HG03442 (cell line): ENCODE measurements around the gene POFUT2.
"Not testable (repeated sequence)": the region's sequence is repeated elsewhere in the genome, so short reads cannot be mapped to it uniquely, and the experiment has no call there.

Source experiments
- ATAC-seq: cut with Tn5 transposase; IDR thresholded peaks from one replicate; pipeline ENCODE4 v1.9.1; 2021; ENCODE audit warnings: mild to moderate bottlenecking, moderate library complexity; ENCODE audit not compliant: unreplicated experiment

Gene POFUT2

DNA sequence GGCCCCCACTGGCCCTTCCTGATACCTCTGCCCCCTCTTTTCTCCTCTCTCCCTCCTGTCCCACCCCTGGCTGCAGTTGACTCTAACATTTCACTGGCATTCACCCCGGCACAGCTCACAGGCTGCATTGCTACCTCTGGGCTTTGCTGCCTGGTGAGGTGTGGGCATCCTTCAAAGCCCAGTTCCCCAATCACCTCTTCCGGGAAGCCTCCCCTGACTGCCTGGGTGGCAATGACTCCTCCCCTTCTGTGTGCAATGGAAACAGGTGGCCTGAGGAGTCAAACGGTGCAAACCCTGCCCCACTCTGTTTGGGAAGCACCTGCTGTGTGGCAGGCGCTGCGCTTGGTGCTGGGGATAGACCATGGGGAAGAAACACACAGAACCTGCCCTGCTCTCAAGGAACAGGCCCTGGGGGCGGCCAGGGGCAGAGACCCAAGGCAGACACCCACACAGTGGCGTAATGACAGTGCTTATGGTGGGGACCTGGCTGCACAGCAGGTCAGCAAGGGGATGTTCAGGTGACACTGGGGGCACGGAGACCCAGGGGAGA lies 39.3 kb upstream of the POFUT2 start:
- ATAC-seq: no peak

DNA sequence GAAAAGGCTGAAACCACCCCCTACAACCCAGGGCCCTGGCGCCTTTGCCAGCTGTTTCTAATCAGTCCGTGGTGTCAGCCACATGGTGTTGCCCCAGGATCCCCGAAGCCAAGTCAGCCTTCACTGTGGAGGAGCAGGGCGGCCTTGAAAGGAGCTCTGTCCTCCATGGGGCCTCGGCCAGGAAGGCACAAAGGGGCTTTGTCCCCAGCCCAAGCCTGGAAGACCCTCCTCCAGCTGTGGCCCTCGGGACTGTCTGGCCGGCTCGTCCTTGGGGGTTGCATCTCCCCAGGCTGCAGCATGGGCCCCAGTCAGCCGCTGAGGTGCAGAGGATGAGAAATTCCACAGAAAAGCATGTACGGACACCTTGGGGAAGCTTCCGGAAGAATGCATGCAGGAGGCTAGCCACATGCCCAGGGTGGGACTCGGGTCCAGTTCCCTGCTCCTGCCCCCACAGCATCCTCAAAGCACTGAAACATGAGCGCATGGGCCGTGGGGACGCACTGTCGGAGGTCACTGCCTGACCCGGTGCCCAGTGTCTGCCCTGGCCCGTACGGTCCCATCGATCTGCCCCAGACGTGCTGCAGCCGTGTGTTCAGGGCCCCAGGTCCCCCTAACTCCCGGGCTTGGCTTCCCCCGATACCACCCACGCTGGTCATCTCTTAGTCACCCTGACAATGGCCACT lies 38.6 kb upstream of the POFUT2 start:
- ATAC-seq: no peak

- no peak for ATAC-seq
These were observed 37.8 kb upstream of the POFUT2 start for GRCh38 chr21:45325206-45326168.

DNA sequence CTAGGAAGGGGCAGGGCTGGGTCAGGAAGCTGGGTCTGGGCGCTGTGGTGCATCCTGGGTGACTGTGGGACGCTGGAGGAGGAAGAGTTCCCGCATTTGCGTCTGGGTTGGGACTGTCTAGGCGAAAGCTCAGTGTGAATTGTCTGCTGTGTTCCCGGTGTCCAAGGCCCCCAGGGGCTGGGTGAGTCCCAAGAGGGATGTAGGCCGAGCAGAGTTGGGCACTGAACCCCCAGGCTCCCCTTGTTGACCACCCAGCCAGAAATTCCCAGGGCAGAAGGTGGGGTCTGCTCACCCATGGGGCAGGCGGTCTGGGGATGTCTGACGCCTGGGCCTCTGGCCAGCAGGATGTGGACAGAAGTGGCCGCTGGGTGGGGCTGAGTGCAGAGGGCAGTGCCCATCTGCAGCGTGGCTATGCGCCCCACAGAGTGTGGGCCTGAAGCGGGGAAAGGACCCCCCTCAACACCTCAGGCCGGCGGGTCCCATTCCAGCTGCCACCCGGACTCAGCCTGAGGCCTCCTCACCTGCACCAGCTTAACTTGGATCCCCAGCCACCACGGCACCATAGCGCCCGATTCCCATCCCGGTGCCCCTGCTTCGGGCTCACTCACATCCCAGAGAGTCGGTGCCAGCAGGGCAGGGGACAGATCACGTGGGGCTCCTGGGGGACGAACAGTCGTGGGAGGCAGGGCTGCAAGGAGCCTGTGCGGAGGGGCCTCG lies 37.0 kb upstream of the POFUT2 start:
- no peak for ATAC-seq

DNA sequence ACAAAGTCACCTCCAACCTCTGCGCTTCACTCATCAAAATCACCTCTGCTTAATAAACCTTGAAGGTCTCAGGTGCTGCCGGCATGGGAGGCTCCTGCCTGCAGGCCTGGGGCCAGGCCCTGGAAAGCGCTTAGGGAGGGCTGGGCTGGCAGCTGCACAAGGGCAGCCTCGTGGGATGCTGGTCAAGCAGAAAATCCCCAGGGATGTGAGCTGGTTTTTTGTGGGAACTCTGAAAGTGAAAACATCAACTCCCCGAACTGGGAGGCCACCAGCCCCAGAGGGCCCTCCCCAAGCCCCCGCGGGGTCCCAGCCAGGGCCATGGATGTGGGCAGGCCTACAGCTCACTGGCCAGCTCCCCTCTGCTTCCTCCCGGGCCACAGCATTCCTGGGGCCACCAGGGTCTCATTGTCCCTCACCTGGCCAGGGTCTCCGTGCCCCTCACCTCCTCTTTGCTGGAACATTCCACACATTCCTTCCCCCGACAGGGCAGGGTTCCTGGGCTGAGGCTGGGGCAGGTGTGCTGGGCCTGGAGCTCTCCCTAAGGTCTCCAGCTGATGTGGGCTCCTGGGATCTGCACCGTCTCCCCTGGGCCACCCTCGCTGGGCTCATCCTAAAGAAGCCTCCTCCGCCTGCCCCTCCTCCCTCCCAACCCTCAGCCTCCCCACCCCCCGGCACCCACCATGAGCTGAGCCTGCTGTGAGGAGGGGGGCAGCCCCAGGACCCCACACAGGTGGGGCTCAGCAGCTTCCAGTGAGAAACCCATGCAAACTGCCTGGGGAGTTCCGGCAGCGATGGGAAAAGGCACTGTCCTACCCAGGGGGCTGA lies 36.0 kb upstream of the POFUT2 start:
- ATAC-seq: no peak

DNA sequence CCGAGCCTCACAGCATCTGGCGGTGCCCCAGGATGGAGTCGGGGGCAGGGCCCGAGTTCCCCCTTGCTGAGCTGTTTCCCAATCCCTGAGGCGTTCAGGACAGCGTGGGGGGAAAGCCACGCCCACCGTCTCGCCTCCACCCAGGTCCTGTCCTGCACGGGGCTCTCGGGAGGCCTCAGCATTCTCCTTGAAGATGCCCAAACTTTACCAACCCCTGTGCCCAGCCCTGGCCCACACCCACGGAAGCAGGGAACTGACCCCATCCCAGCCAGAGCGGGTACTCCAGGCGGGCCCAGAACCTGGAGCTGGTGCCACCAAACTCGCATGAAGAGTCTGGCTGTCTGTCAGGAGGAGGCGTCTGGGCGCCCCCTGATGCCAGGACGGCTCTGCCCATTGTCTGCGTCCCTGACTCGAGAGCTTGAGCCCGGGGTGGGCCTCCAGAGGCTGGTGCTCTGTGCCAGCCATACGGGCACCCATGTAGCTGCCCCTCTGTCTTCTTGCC lies 35.3 kb upstream of the POFUT2 start:
- no peak for ATAC-seq

DNA sequence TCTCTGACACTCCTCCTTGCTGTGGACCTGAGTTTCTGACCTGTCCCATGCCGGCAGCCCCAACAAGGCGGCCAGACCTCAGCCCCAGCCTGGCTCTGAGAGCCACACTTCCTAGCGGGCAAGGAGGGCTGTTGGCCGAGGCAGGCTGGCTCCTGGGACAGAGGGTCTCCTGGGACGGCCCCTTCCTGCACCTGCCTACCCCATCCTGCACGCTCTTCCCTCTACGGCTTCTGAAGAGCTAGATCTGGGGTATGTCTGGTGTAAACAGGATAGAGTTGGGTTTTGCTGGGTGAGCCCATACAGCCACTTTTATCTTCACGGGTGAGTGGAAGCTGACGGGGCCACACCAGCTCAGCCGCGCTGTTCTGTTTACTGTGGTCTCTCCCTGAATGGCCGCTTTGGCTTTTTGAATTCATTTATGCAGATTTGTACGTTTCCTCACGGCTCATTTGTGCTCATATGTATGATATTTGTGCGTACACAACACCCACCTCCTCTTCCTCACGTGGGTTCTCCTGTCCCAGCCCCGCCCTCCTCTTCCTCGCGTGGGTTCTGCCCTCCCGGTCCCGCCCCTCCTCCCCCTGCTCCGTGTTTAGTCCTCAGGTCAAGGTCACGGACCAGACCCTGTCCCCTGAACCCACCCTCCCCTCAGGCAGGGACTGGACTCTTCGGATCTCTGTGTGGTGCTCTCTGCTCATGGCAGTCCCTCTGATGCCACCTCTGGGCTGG lies 34.7 kb upstream of the POFUT2 start:
- ATAC-seq: no peak

- no peak for ATAC-seq
These were observed 32.7 kb upstream of the POFUT2 start for GRCh38 chr21:45320261-45321025.

GRCh38 chr21:45319461-45320211 lies 31.9 kb upstream of the POFUT2 start:
- no peak for ATAC-seq

DNA sequence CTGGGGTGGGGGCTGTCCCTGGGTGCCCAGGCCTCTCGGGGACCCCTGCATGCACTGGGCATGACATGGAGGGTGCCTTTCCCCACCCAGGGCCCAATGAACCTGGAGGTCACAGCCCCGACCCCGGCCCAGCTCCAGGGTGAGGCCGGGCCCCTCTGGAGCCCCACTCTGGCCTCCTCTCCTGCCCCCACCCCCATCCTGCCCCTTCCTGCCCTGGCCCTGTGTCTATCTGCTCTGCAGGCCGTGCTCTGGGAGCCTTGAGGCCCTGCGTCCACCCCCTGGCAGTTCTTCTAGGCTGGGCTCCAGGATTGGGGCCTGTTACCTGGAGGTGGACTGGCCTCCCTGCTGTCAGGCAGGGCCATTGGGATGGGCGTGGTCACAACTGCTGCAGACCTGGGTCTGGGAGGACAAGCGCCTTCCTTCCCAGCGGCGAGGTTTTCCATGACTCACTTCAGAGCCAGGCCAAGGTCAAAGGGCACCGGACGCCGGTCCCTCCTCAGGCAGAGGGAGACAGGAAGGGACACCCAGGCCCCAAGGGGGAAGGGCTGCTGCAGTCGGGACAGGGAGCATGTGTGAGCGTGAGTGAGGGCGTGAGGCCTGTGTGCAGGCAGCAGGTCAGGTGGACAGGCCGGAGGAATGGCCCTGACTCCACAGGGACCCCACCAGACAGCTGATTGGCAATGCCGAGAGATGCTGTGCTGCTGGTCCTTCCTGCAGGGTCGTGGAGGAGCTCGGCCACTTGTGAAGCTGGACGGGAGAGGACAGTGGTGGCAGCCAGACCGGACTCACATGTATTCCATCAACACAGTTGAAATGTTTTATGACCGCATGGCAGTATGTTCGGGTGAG lies 31.1 kb upstream of the POFUT2 start:
- ATAC-seq: no peak

- no peak for ATAC-seq
These were observed 30.5 kb upstream of the POFUT2 start for GRCh38 chr21:45318146-45318555.

GRCh38 chr21:45317398-45318145 lies 29.9 kb upstream of the POFUT2 start:
- no peak for ATAC-seq

DNA sequence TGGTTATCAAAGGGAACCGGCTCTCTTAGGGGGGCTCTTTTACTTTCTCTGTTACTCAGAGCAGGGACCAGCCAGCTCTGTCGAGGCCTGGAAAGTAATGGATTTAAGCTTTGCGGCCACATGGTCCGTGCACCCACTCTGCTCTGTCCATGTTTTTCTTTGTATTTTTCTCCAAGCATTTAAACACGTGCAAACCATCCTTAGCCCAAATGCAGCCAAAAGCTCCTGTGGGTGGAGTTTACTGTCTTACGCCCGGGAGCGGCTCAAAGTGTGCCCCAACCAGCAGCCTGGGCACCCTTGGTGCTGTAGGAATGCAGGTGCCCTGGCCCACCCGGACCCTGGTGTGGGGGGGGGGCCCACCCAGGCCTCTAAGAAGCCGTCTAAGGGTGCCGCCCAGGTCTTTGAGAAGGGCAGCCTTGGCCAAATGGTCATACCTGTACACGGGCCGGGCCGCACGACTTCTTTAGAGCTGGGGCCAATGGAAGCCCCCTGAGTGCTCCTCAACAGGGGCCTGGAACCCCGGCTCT lies 29.2 kb upstream of the POFUT2 start:
- no peak for ATAC-seq

- ATAC-seq: not testable (repeated sequence)
These were observed 28.2 kb upstream of the POFUT2 start for GRCh38 chr21:45315676-45316470.

DNA sequence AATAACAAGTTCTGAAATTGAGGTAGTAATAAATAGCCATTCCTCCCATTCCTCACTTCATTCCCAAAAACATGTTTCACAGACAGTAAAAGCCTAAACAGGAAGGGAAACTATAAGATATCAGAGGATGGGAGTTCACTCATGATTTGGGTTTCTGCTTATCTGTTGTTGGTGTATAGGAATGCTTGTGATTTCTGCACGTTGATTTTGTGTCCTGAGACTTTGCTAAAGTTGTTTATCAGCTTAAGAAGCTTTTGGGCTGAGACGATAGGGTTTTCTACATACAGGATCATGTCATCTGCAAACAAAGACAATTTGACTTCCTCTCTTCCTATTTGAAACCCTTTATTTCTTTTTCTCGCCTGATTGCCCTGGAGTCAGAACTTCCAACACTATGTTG lies 26.0 kb upstream of the POFUT2 start:
- ATAC-seq: no peak
